Activated CD8-positive, alpha-beta memory T cell treated with anti-CD3 and anti-CD28 coated beads, Interleukin-2, amount 50 U/mL, for 1 hour (primary cell): ENCODE measurements around the gene CDYL.
"Not testable (repeated sequence)": the region's sequence is repeated elsewhere in the genome, so short reads cannot be mapped to it uniquely, and the experiment has no call there.

Experiments
- DNase-seq: peaks from one replicate; pipeline ENCODE4 v3.0.0-alpha.2; 2020; ENCODE audit errors: extremely low read depth

The CDYL gene

DNA sequence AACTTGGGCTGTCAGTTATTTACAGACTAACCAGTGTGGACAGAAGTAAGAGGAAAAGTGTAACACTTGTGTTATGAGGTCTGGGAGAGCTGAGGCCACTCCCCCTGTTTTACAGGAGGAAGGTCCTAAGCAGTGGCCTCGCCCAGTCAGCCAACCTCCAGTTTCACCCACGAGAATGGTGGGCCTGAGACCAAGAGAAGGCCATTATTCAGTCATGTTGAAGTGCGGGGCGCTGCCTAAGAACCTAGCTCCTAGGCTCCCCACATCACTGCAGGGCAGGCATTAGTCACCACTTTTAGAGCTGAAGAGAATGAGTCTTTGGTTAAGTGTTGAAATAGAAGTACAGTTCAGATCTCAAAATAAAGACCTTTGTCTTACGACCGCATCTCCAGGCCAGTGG is 27.9 kb downstream of the CDYL start:
- no peak for DNase-seq

DNA sequence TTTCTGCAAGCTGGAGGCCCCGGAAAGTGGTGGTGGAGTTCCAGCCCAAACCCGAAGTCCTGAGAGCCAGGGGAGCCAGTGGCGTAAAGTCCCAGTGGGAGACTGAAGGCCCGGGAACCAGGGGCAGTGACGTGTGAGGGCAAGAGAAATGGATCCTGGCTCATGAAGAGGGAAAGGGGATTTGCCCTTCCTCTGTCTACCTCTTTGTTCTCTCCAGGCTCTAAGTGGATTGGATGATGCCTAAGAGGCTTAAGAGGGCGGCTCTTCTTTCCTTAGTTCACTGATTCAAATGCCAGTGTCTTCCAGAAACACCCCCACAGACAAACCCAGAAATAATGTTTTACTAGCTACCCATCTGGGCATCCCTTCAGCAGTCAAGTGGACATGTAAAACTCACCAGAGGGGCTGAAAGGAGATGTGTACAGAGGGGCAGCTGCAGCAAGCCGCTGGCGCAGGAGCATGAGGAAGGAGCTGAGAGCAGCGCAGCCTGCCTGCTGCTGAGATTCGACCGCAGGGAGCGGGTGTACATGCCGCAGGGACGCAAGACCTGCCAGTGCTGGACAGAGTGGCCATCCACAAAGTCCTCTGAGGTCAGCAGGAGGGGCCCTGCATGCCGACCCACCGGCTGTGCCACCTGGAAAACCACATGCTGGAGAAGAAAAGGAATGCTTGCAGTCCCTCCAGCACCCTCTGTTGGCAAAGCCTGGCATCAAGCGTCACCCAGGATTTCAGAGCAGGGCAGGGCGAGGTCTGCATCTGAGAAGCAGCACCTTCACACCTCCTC is 29.5 kb downstream of the CDYL start:
- peak; percentile 5 for DNase-seq

DNA sequence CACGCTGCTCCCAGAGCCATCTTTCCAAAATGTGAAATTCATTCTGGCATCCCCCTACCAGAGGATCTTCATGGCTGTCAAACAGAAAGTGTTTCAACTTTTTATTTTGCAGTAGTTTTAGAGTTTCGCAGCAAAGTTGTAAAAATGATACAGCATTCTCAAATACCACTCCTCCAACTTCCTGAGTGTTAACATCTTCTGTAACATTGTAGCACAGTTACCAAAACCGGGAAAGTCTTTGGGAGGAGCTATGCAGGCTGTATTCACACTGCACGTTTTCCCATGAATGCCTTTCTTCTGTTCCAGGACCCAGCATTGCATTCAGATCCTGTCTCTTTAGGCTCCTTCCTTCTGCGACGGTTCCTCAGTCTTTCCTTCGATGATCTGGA is 30.1 kb downstream of the CDYL start:
- DNase-seq: no peak

DNA sequence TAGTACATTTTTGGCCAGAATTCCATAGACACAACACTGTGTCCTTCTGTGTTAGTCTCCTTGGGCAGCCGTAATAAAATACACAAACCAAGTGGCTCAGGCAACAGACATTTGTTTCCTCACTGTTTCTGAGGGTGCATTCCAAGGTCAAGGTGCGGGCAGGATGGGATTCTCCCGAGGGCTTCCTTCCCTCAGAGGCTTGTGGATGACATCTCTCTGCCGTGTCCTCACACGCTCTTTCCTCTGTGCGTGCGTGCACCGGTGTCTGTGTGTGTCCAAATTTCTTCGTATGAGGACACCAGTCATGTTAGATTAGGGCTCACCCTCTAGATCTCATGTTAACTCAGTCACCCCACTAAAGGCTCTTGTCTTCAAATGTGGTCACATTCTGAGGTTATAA is 30.6 kb downstream of the CDYL start:
- no peak for DNase-seq

DNA sequence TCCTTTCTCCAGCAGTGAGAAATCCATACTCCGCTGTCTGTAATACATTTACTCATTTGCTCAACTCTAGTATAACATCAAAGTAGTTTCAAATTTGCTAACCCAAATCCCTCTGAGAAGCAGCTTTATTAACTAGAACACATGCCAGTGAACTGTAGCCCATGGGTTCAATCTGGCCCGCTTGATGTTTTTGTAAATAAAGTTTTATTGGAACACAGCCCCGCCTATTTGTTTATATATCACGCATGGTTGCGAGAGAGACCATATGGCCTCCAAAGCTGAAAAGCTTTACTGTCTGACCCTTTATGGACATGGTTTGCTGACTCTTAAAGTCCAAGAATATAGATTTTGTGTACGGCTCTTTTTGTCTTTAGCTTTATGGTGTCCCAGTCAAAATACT is 32.2 kb downstream of the CDYL start:
- DNase-seq: no peak

DNA sequence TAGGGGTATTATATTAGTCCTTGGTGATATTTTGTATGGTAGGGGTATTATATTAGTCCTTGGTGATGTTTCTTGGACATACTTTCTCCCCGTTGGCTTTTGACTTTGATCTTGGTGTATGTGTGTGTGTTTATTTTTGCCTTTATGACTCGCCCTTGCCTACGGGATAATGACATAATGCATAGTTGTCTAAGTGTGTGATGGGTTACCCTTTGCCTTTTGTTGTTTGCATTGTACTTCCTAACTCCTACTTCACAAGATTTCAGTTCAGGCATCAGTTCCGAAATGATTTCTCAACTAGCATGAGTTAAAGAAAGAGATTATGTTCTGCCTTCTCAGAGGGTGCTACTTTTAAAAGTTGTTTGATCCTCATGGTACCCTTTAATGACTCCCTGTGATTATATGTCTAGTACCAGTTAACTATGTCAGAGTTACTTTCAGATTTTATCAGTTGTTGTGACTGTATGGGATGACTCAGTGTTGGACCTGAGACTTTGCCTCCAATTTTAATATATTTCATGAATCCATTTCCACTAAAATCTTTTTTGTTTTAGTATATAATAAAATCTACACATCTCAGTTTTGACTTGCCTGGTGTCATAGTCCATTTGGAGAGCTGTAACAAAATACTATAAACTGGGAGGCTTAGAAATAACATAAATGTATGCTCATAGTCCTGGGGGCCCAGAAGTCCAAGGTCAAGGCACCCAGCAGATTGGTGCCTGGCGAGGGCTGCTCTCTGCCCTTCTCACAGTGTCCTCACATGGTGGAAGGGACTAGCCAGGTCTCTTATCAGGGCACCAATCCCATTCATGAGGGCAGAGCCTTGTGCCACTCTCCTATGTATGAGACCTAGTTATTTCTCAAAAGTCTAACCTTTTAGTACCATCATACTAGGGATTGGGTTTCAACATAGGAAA is 34.1 kb downstream of the CDYL start:
- DNase-seq: no peak

DNA sequence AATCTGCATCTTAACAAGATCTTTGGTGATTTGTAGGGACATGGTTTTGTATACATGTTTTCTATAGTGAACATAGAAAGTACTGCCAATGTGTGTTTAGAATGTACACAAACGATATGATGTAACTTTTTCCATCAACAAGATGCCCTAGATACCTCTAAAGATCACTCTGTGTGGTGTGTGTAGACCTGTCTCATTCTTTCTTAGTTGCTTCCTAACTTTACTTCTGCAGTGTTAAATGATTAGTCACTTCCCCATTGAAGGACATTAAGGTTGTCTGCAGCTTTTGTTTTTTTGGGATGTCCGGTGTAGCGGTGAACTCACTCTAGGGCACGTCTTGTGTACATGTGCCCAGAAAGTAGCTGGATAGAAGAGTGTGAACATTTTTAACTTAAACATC is 35.9 kb downstream of the CDYL start:
- DNase-seq: no peak

DNA sequence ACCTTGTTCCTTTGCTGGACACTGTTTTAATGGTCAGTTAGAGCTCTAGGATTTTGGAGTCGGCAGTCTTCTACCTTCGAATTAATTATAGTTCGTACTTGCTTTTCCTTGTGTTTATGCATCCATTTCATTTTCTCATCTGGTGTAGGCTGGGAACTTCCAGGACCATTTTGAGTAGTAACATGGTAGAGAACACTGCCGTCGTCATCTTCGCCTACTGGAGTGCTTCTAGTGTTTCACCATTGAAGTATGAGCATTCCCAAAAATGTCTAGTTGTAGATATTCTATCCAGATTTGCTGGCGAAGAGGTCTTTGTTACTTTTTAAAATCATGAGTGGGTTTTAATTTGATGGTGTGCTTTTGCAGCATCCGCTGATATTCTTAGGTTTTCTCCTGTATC is 36.9 kb downstream of the CDYL start:
- no peak for DNase-seq

DNA sequence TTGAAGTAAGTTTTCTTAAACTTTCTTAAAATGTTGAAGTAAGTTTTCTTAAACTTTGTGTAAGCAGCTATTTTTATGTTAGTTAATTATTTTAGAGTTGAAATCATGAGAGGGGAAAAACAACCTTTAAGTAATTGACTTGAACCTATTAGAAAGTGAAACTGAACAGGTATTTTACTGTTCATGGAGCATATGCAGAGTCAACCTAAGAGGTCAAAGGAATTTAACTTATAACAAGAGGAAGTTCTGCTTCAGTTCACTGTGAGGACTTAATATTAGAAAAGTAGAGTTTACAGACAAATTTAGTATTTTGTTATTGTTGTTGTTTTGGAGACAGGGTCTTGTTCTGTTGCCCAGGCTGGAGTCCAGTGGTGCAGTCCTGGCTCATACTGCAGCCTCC is 38.0 kb downstream of the CDYL start:
- DNase-seq: no peak

DNA sequence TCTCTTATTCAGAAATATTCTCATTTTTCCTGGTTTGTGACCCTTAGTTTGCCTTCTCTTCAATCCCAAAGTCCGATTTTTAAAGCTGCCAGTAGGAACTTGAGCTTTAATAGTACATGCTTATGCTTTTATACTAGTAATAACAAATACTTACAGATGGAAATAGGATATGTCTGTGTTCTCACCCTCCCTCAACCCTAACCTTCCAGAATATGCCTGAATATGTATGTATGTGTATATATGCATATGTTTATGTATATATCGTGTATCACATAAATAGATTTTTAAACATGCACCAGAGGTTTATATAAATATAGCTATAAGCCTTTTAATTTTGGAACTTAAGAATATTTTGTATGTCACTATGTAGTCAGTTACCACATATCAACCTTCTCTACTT is 38.8 kb downstream of the CDYL start:
- no peak for DNase-seq

DNA sequence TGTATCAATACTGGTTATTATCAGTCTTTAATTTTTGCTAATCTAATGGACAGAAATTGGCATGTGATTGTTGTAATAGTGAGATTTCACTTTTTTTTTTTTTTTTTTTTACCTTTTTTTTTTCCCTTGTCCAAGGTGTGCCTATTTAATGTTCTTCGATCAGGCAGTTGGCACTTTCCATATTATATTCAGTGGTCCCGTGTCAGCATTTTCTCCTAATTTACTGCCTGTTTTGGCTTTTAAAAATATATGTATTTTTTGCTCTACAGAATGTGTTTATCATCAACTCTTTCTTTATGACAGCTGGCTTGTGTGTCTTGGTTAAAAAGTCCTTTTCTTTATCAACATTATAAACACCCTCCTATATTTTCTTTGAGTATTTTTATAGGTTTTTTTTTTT is 39.4 kb downstream of the CDYL start:
- no peak for DNase-seq

DNA sequence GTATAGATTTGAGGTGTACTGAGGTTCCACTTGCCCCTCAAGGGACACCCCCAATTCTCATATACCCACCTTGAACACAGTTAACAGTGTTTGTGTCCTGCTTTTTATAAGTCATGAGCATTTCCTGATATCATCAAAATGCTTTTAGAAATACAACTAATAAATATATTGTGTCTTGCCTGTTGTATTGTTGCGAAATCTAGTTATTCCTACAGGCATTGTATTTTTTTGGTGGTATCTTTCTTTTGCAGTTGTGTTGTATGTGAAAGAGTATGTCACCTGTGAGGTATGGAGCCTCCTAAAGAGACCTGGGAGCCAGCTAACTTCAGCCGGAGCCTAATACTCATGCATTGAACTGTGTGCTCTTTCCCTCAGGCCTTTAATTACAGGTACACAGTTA is 40.7 kb downstream of the CDYL start:
- DNase-seq: no peak

DNA sequence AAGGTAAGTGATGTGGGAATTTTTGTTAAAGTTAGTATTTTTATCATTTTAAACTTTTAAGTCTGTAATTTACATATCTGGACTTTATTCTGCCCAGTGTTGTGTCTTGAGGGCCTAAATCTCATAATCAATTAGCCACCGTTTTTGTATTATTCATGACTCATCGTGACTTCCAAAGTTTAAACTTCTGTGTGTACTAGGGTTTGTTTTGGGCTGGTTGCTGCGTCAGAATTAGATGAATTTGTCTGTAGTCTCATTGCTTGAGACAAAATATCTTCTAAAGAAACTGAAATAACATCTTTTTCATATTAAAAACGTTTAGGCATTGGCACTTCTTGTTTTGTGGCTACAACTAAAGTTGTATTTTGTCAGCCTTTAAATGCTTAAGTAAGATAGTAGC is 41.3 kb downstream of the CDYL start:
- DNase-seq: no peak

DNA sequence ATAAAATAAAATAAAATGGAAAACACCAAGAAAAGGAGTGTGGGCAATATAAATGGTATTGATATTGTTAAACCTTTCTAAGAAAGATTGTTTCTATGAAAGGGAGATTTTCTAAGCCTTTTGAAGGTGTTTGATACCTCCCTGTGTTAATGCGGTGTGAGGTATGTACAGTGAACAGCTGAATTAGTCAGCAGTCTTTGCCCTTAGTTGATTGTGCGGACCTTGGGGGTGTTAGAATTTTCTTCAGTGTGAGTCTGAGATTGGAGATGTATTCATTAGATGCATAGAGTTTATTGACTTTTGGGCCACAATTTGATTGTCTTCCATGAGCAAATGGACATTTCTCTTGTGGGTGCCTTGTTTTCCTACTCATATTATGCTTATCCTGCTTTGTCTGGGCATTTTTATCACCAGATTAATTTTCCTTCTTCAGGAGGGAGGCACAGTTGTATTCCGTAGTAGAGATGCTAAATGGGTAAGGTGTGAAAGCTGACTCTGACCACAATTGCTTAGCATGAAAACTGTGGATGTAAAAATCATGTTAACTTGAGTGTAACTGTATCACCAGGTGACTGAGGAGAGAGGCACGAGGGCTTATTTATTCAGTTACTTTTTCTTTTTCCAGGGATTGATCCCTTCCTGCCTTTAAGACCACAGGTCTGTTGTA is 42.2 kb downstream of the CDYL start:
- DNase-seq: no peak

DNA sequence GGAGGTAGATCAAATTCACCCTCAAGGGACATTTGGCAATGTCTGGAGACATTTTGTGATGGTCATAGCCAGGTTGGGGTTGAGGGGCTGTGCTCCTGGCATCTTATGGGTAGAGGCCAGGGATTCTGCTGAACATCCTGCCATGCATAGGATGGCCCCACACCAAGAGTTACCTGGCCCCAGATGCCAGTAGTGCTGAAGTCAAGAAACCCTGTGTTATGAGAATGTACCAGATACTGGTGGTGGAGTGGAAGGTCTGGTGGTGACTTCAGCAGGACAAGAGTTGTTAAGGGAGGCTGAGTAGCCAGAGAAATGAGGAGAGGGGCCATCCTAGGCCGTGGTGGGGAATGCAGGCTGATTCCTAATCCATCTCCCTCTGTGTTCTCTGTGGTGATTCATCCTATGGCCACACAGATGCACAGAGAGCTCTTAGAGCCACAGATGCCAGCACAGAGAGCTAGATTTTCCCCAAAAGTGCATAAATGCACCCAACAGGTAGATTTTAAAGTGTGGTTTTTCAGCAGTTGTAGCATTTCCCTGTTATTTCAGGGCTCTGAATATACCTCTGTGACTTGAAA is 43.6 kb downstream of the CDYL start:
- DNase-seq: no peak

DNA sequence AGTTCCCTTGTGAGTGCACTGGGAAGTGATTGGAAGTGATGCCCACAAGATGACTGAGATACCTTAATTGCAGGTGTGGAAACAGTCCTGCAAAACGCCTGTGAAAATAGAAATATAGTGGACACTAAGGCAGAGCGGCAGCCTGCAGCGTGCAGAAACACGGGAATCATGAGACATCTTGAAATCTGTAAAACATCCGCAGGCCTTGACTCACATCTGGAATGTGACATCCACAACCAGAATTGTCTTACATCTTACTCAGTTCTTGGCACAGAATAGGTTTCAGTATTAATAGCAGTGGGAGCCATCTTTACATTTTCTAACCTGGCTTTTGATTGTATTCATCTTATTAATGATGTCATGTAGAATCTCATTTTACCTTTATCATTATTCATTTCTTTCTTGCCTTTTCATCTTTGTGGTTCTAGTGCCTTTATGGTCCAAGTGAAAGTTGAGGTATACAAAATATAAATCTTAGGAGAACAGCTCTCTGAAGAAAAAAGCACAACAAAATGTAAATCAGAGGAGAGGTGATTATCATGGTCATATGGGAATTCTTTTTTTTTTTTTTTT is 44.6 kb downstream of the CDYL start:
- no peak for DNase-seq

DNA sequence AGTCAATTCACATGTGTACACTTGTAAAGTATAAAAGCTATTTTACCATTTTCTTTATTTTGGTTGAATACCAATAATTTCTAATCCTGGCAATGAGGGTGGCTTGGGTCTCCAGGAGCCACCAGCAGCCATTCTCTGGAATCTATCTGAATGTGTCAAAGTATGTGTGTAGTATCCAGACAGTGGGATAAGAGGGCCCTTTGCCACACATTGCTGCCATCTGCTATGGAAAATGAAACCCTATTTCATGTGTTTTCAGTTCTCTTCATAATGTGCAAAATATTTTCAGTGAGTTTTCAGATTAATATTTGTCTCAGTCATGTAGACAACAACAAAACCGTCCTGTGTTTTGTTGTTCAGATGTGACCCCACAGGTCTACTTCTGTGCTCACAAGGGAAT is 46.3 kb downstream of the CDYL start:
- no peak for DNase-seq

DNA sequence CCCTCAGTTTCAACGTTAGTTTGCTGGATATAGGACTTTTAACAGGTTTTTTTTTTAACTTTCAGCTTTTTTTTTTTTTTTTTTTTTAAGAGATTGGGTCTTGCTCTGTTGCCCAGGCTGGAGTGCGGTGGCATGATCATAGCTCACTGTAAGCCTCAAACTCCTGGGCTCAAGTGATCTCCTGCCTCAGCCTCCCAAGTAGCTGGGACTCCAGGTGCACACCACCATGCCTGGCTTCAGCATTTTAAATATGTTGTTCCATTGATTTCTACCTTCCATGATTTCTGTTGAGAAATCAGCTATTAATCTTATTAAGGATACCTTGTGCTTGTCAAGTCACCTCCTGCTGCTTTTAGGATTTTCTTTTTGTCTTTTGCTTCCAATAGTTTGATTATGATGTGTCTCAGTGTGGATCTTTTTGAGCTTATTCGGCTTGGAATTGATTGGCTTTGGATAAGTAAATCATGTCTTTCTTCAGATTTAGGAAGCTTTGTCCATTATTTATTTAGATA is 52.0 kb downstream of the CDYL start:
- DNase-seq: no peak

DNA sequence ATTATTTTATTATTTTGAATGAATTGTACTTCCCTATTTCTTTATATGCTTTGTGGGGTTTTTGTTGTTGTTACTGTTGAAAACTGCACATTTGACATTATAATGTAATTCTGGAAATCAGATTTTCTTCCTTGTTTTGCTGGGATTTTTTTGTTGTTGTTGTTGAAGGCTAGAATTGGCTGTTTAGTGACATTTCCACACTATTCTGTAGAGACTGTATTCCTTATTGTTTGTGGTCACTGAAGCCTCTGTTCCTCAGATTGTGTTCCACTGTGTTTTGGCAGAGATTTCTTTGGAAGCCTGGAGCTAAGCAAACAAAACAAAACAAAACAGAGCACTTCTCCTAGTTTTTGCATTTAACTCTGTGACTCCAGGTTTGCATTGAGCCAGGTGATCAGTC is 52.9 kb downstream of the CDYL start:
- no peak for DNase-seq

DNA sequence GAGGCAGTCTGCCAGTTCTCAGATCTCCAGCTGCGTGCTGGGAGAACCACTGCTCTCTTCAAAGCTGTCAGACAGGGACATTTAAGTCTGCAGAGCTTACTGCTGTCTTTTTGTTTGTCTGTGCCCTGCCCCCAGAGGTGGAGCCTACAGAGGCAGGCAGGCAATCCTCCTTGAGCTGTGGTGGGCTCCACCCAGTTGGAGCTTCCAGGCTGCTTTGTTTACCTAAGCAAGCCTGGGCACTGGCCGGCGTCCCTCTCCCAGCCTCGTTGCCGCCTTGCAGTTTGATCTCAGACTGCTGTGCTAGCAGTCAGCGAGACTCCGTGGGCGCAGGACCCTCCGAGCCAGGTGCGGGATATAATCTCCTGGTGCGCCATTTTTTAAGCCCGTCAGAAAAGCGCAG is 59.3 kb downstream of the CDYL start:
- not testable (repeated sequence) for DNase-seq

DNA sequence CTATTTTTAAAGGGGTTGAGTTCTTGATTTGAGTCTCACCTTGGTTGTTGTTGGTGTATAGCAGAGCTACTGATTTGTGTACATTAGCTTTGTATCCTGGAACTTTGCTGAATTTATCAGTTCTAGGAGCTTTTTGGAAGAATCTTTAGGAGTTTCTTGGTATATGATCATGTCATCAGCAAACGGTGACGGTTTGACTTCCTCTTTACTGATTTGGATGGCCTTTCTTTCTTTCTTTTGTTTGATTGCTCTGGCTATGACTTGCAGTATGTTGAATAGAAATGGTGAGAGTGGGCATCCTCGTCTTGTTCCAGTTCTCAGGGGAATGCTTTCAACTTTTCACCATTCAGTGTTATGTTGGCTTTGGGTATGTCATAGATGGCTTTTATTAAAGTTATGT is 64.0 kb downstream of the CDYL start:
- no peak for DNase-seq

DNA sequence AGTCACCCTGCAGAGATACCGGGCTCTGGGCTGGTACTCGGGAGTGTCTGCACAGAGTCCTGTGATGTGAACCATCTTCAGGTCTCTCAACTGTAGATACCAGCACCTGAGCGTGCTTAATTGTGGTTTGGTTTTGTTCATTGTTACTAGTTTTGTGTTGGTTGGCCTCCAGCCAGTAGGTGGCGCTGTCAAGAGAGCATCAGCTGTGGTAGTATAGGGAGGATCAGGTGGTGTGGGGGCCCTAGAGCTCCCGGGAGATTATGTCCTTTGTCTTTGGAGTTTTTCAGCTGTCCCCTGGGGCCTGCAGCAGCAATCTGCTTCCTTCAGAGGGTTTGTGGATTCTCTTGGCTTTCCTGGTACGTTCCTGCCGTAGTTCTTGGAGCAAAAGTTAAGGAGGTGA is 67.9 kb downstream of the CDYL start:
- no peak for DNase-seq
